T follicular helper cell (primary cell): ENCODE measurements around the gene FAF1.
"Not testable (repeated sequence)": the region's sequence is repeated elsewhere in the genome, so short reads cannot be mapped to it uniquely, and the experiment has no call there.

Experiments used
- DNase-seq: peaks from one replicate; pipeline ENCODE4 v3.0.0-alpha.2; 2020; ENCODE audit warnings: low read depth

Gene FAF1

GRCh38 chr1:50775740-50776139, 184.3 kb downstream of the FAF1 start:
- no peak for DNase-seq

- DNase-seq, result no peak
These were observed 185.2 kb downstream of the FAF1 start for GRCh38 chr1:50774759-50775351.

GRCh38 chr1:50766688-50767087, 193.4 kb downstream of the FAF1 start:
- no peak for DNase-seq

- DNase-seq, result not testable (repeated sequence)
These were observed 203.5 kb downstream of the FAF1 start for GRCh38 chr1:50756543-50756942.

DNA sequence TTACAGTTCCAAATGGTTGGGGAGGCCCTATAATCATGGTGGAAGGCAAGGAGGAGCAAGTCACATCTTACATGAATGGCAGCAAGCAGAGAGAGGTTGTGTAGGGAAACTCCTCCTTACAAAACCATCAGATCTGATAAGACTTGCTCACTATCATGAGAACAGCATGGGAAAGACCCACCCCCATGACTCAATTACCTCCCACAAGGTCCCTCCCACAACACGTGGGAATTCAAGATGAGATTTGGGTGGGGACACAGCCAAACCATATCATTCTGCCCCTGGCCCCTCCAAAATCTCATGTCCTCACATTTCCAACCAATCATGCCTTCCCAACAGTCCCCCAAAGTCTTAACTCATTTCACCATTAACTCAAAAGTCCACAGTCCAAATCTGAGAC, 205.3 kb downstream of the FAF1 start:
- DNase-seq, result not testable (repeated sequence)

DNA sequence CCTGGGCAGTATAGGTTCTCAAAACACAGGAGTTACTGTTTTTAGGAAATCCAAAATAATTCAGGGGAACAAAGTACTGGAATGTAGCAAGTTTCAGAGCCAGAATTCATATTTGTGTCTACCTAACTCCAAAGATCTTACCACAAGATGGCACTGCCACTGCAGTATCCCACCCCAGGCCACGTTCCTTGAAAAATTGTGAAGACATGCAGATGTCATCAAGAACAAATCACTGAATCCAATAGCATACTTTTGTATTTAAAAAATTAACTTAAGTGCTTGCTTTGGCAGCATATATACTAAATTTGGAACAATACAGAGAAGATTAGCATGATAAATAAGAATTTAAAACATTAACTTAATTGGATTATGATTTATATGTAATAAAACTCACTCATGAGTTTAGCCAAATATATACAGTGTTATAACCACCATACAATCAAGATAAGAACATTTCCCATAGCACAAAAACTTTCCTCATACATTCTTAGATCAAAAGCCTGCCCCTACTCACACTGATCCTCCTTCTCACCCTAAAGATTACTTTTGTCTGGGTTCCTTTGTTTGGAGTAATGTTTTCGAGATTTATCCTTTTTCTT, 209.9 kb downstream of the FAF1 start:
- no peak for DNase-seq

GRCh38 chr1:50747394-50747793, 212.7 kb downstream of the FAF1 start:
- DNase-seq, result no peak

- DNase-seq, result no peak
These were observed 217.5 kb downstream of the FAF1 start for GRCh38 chr1:50742523-50742922.

DNA sequence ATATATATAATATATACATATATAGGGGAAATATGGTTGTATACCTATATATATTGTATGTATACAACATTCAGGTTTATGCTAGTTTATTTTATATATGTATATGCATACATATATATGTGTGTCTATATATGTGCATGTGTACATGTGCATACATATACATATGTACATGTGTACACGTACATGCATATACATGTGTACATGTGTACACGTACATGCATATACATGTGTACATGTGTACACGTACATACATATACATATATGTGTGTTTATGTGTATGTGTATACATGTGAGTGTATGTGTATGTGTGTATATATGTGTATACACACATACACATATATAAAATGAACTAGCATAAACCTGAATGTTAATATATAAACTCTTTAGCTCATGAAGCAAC, 220.9 kb downstream of the FAF1 start:
- DNase-seq, result no peak

- no peak for DNase-seq
These were observed 224.6 kb downstream of the FAF1 start for GRCh38 chr1:50735443-50735842.

- DNase-seq, result not testable (repeated sequence)
These were observed 232.5 kb downstream of the FAF1 start for GRCh38 chr1:50727578-50727977.

DNA sequence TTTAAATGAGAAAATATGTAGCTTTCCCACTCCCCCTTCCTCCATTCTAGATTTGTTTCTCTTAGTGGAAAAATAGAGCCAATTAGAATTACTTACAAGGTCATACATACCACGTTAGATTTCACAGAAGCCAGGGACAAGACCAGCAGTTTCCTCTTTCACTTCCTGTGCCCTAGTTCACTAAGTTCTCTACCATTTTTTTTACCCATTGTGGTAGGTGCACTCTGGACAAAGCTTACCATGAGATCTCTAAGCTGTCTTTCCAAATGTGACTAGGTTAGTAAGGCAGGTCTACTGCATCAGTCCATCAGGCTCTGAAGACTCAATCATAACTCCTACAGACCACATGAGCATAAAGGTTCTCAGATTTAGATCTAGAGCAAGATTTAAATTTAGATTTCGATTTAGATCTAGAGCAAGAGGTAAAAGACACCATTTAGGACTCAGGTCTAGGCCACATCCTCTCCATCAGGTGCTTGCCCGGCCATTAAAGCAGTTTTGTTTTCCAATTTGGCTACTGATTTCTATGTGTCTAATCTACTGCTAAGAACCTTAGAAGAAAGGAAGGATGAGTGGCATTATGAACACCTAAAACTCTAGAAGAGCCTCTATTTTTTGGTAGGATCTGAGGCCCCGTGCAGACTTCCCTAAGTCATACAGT, 235.3 kb downstream of the FAF1 start:
- no peak for DNase-seq

DNA sequence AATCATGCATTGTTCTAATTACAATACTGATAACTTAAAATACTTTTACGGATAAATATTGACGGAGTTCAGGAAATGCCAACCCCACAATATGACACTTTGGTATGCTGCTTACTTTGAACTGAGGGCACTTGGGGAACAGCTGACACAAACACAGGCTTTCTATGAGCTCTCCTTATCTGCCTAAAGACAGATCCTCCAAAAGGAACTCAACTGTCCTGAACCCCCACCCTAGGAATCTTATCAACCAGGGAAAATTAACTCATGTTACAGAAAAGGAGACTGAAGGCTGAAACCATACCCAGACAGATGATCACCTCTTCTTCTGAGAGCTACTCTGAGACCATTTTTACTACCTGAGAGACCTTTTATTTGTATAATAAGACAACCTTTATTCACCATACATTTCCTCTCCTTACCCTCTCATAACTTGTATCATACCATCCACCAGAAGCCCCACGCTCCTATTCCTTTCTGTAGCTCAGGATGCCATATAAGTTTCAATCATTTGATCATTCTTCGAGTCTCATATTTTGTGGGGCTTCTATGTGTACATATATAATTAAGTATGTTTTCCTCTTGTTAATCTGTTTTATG, 239.5 kb downstream of the FAF1 start:
- no peak for DNase-seq

GRCh38 chr1:50719126-50719525, 240.9 kb downstream of the FAF1 start:
- no peak for DNase-seq

- DNase-seq, result no peak
These were observed 242.7 kb downstream of the FAF1 start for GRCh38 chr1:50717327-50717726.

GRCh38 chr1:50716455-50716854, 243.6 kb downstream of the FAF1 start:
- DNase-seq, result not testable (repeated sequence)

DNA sequence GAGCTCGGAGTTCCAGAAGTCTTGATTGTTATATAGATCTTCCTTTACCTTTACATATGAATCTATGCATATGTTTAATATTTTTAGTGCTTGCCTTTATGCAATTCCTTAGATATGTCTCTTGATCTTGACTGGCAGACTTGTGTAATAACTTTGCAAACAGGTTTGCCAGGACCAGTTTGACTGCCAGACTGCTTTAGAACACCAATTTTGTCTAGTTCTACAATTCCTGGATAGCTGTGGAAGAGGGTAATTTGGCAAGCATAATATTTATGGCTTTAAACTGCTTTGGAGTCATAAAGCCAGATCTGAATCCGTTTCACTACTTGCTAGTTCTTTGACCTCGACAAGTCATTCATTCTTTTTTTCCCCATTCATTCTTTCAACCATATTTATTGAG, 250.0 kb downstream of the FAF1 start:
- no peak for DNase-seq

GRCh38 chr1:50707824-50708223, 252.2 kb downstream of the FAF1 start:
- no peak for DNase-seq

GRCh38 chr1:50705699-50706098, 254.4 kb downstream of the FAF1 start:
- no peak for DNase-seq

DNA sequence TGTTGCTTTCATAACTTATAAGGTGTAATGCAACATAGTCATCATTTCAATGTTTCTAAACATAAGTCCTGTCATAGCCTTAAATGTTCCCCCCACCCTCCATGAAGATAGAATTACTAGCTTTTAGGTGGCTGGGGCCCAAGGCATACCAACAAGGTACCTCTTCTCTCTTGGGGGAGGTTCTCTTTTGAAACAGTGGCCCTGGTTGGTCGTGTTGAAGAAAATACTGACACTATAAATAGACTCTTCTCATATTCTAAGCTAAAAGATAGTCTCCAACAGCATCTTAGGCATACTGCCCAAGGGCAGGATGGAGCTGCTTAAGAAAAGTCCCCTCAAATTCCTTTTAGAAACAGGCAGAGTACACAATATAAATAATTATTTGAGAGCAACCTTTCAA, 255.0 kb downstream of the FAF1 start:
- DNase-seq, result no peak

GRCh38 chr1:50704126-50704525, 255.9 kb downstream of the FAF1 start:
- DNase-seq, result no peak

DNA sequence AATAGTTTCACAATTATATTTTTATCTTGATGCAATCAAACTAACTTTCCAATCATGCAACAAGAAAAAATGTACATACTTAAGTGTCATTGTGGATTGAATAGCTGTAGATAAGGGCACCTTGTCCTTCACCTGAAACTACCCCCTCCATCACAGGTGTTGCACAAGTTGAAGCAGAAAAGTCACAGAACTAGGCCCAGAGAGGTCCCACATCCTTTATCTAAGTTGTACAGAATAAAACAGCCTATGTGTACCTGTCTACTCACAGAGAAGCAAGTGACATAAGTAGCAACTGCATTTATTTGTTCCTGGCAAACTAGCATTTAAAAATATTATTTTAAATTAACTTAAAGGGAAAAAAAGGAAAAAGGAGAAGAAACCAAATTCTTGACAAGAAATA, 256.8 kb downstream of the FAF1 start:
- DNase-seq, result no peak

DNA sequence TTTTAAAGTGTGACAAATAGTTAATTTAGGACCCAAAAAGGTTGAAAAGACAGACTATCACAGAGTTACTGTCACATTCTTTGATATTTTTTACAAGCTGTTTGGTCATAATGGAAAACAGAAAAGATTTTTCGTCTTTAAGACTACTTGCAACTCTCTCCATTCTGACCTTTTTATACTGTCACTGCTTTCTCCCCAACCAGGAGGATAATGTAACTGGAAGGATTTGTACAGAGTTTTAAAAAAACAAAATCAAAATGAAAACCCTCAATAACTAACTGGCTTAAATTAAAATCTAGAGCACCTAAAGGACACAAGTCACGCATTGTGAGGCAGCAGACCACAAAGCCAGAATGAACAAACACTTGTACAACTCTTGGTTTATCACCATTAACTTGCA, 257.7 kb downstream of the FAF1 start:
- no peak for DNase-seq
